Measurements from ENCODE around the gene SGMS1.

Gene SGMS1

GRCh38 chr10:50398823-50399222, 224.9 kb downstream of the SGMS1 start:
- H3K27me3 ChIP-seq (replicated peaks; ENCODE audit: control insufficient read depth, insufficient read depth, low read length) = no peaks in the 10 kb centered on the region
- H3K36me3 ChIP-seq (ENCODE audit: control insufficient read depth, insufficient read depth, low read length) = no peaks in the 10 kb centered on the region
- no peak for TF ChIP-seq CTCF (IDR thresholded peaks at IDR 0.05; ENCODE audit: insufficient read depth, low read length, poor library complexity, severe bottlenecking)
- DNase-seq (ENCODE audit: extremely low read depth, insufficient read length) = no peak
- H3K4me3 ChIP-seq (replicated peaks; ENCODE audit: low read depth, low read length) = no peak overlapping the region

GRCh38 chr10:50398381-50398780, 225.4 kb downstream of the SGMS1 start:
- H3K36me3 ChIP-seq (ENCODE audit: control insufficient read depth, insufficient read depth, low read length) = no peaks in the 10 kb centered on the region
- H3K27me3 ChIP-seq (replicated peaks; ENCODE audit: control insufficient read depth, insufficient read depth, low read length) = no peaks in the 10 kb centered on the region
- H3K4me3 ChIP-seq (replicated peaks; ENCODE audit: low read depth, low read length) = no peak overlapping the region
- DNase-seq (ENCODE audit: extremely low read depth, insufficient read length) = no peak
- TF ChIP-seq CTCF (IDR thresholded peaks at IDR 0.05; ENCODE audit: insufficient read depth, low read length, poor library complexity, severe bottlenecking) = no peak

GRCh38 chr10:50397312-50398140, 226.2 kb downstream of the SGMS1 start:
- TF ChIP-seq CTCF (IDR thresholded peaks at IDR 0.05; ENCODE audit: insufficient read depth, low read length, poor library complexity, severe bottlenecking) = no peak
- Histone ChIP-seq H3K36me3 (ENCODE audit: control insufficient read depth, insufficient read depth, low read length) (no peaks in the 10 kb centered on the region), H3K27me3 (replicated peaks; ENCODE audit: control insufficient read depth, insufficient read depth, low read length) (no peaks in the 10 kb centered on the region), H3K4me3 (replicated peaks; ENCODE audit: low read depth, low read length) (peak overlapping the region; percentile 31)
- DNase-seq (ENCODE audit: extremely low read depth, insufficient read length) = no peak

GRCh38 chr10:50396491-50397311, 227.1 kb downstream of the SGMS1 start:
- Histone ChIP-seq H3K36me3 (ENCODE audit: control insufficient read depth, insufficient read depth, low read length) (no peaks in the 10 kb centered on the region), H3K27me3 (replicated peaks; ENCODE audit: control insufficient read depth, insufficient read depth, low read length) (no peaks in the 10 kb centered on the region), H3K4me3 (replicated peaks; ENCODE audit: low read depth, low read length) (peak overlapping the region; percentile 41)
- DNase-seq (ENCODE audit: extremely low read depth, insufficient read length) = peak; percentile 36
- TF ChIP-seq CTCF (IDR thresholded peaks at IDR 0.05; ENCODE audit: insufficient read depth, low read length, poor library complexity, severe bottlenecking) = no peak

- no peak for TF ChIP-seq CTCF (IDR thresholded peaks at IDR 0.05; ENCODE audit: insufficient read depth, low read length, poor library complexity, severe bottlenecking)
- DNase-seq (ENCODE audit: extremely low read depth, insufficient read length) = no peak
- Histone ChIP-seq H3K36me3 (ENCODE audit: control insufficient read depth, insufficient read depth, low read length) (no peaks in the 10 kb centered on the region), H3K4me3 (replicated peaks; ENCODE audit: low read depth, low read length) (no peak overlapping the region), H3K27me3 (replicated peaks; ENCODE audit: control insufficient read depth, insufficient read depth, low read length) (no peaks in the 10 kb centered on the region)
These were observed 227.9 kb downstream of the SGMS1 start for GRCh38 chr10:50395851-50396250.

Data from GM06990 (cell line).